Measurements from ENCODE around the gene CPXM1.
"Not testable (repeated sequence)": the region's sequence is repeated elsewhere in the genome, so short reads cannot be mapped to it uniquely, and the experiment has no call there.

CPXM1 gene

GRCh38 chr20:2799688-2800520, 523 bp downstream of the CPXM1 start:
- DNase-seq (ENCODE audit: low read depth) = no peak

- no peak for DNase-seq (ENCODE audit: low read depth)
These were observed 1.2 kb downstream of the CPXM1 start for GRCh38 chr20:2799271-2799670.

GRCh38 chr20:2798814-2799213, 1.6 kb downstream of the CPXM1 start:
- no peak for DNase-seq (ENCODE audit: low read depth)

- DNase-seq (ENCODE audit: low read depth) = no peak
These were observed 2.2 kb downstream of the CPXM1 start for GRCh38 chr20:2798095-2798805.

- DNase-seq (ENCODE audit: low read depth) = no peak
These were observed 3.1 kb downstream of the CPXM1 start for GRCh38 chr20:2797136-2797983.

GRCh38 chr20:2796011-2796660, 4.3 kb downstream of the CPXM1 start:
- DNase-seq (ENCODE audit: low read depth) = no peak

GRCh38 chr20:2795451-2795850, 5.0 kb downstream of the CPXM1 start:
- DNase-seq (ENCODE audit: low read depth) = no peak

GRCh38 chr20:2794866-2795447, 5.5 kb downstream of the CPXM1 start:
- DNase-seq (ENCODE audit: low read depth) = no peak

GRCh38 chr20:2794202-2794748, 6.2 kb downstream of the CPXM1 start:
- DNase-seq (ENCODE audit: low read depth) = no peak

GRCh38 chr20:2793471-2793870, 7.0 kb downstream of the CPXM1 start:
- DNase-seq (ENCODE audit: low read depth) = no peak

GRCh38 chr20:2783908-2784566, 16.4 kb downstream of the CPXM1 start:
- DNase-seq (ENCODE audit: low read depth) = no peak

GRCh38 chr20:2780948-2781347, 19.5 kb downstream of the CPXM1 start:
- DNase-seq (ENCODE audit: low read depth) = no peak

- no peak for DNase-seq (ENCODE audit: low read depth)
These were observed 21.7 kb downstream of the CPXM1 start for GRCh38 chr20:2778602-2779321.

- DNase-seq (ENCODE audit: low read depth) = no peak
These were observed 25.3 kb downstream of the CPXM1 start for GRCh38 chr20:2775139-2775538.

GRCh38 chr20:2773812-2774211, 26.6 kb downstream of the CPXM1 start:
- DNase-seq (ENCODE audit: low read depth) = no peak

- no peak for DNase-seq (ENCODE audit: low read depth)
These were observed 28.8 kb downstream of the CPXM1 start for GRCh38 chr20:2771631-2772080.

GRCh38 chr20:2770091-2770490, 30.3 kb downstream of the CPXM1 start:
- DNase-seq (ENCODE audit: low read depth) = not testable (repeated sequence)

- DNase-seq (ENCODE audit: low read depth) = no peak
These were observed 31.8 kb downstream of the CPXM1 start for GRCh38 chr20:2768632-2769015.

- DNase-seq (ENCODE audit: low read depth) = no peak
These were observed 32.4 kb downstream of the CPXM1 start for GRCh38 chr20:2767768-2768631.
